ENCODE measurements around the gene NUP214. TPM values are rescaled to one million over a fixed set of nuclear protein-coding genes. Genes with fewer than 3 reads are reported as not detected.
A peak's percentile ranks its signal among the peaks of the same experiment; 100 is the strongest.

NUP214 gene
- total RNA-seq, 3 donors from 2014 or later: 56.1 to 57.9 (median 56.5) TPM

DNA sequence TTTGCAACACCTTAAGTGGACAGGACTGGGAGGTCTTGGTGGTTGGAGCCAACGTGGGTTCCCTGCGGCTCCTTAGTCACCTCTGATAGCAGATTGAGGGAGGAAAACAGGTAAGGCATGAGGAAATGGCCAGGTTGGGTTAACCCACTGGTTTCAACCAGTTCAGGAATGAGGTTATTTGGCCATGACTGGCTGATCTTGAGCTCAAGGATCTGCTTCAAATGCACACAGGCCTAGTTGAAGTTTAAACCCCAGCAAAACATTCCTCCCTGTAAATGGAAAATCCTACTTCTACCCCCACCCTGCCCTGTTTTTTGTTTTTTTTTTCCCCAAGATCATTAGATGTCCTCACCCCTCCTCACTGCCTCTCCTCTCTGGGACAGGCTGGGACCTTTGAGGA lies 3.2 kb upstream of the NUP214 start:
- no peak for ATAC-seq
- intact Hi-C loops (cut with DNase I, micrococcal nuclease): no loop called here
- no peak for DNase-seq
- Histone ChIP-seq H3K36me3 (ENCODE audit: low read depth) (no peaks in the 10 kb centered on the region), H3K9me3 (no peaks in the 10 kb centered on the region), H3K4me3 (no peak overlapping the region), H3K4me1 (ENCODE audit: low read depth) (peaks cover 12% of the 10 kb centered on the region)
- TF ChIP-seq CTCF (IDR thresholded peaks at IDR 0.05): no peak

DNA sequence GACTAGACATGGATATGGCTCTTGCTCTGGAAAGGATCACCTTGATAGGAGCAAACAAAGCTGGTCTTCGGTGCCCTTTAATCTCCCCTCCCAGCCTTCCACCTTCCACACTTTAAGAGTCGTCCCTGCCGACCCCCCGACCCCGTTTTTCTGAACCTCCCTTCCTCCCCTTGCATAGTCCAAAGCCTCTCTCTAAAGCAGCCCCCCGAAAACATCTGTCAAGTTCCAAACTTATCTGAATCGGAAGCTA lies 423 bp upstream of the NUP214 start:
- intact Hi-C loops (cut with DNase I, micrococcal nuclease): no loop called here
- peaks cover 3% of the 10 kb centered on the region for H3K36me3 ChIP-seq (ENCODE audit: low read depth)
- DNase-seq (no peak), ATAC-seq (peak; percentile 3)
- H3K4me3 ChIP-seq: peak overlapping the region; percentile 83
- no peaks in the 10 kb centered on the region for H3K9me3 ChIP-seq
- H3K4me1 ChIP-seq (ENCODE audit: low read depth): peaks cover 12% of the 10 kb centered on the region
- no peak for TF ChIP-seq CTCF (IDR thresholded peaks at IDR 0.05)

DNA sequence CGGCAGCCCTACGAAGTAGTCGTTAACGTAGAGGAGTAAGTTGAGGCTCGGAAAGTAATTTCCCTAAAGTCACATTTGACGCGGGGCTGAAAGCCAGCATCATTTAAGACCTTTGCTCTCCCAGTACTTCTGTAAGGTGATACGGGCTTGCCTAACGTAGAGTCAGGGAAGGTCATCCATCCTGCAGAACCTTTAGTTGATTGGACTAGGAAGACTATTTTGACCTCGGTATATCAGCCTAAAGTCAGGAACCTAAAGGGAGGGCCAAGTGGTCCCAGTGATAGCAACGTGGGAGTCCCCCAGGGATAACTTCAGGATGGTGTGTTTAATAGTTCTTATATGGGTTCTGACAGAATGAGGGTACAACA lies 657 bp downstream of the NUP214 start:
- DNase-seq (no peak), ATAC-seq (no peak)
- intact Hi-C loops (cut with DNase I, micrococcal nuclease): no loop called here
- H3K36me3 ChIP-seq (ENCODE audit: low read depth): peaks cover 3% of the 10 kb centered on the region
- peaks cover 12% of the 10 kb centered on the region for H3K4me1 ChIP-seq (ENCODE audit: low read depth)
- no peak for TF ChIP-seq CTCF (IDR thresholded peaks at IDR 0.05)
- no peaks in the 10 kb centered on the region for H3K9me3 ChIP-seq
- H3K4me3 ChIP-seq: peak overlapping the region; percentile 83

- Histone ChIP-seq H3K4me3 (no peak overlapping the region), H3K4me1 (ENCODE audit: low read depth) (peaks cover 12% of the 10 kb centered on the region), H3K9me3 (no peaks in the 10 kb centered on the region), H3K36me3 (ENCODE audit: low read depth) (peaks cover 3% of the 10 kb centered on the region)
- no peak for TF ChIP-seq CTCF (IDR thresholded peaks at IDR 0.05)
- no peak for DNase-seq
- intact Hi-C loops (cut with DNase I, micrococcal nuclease): no loop called here
- no peak for ATAC-seq
Measured at GRCh38 chr9:131129183-131129582, 3.8 kb downstream of the NUP214 start.

- no peak overlapping the region for H3K4me3 ChIP-seq
- H3K4me1 ChIP-seq (ENCODE audit: low read depth): no peaks in the 10 kb centered on the region
- intact Hi-C loops (cut with DNase I, micrococcal nuclease): no loop called here
- TF ChIP-seq CTCF (IDR thresholded peaks at IDR 0.05): no peak
- H3K36me3 ChIP-seq (ENCODE audit: low read depth): peaks cover 38% of the 10 kb centered on the region
- ATAC-seq (no peak), DNase-seq (no peak)
- no peaks in the 10 kb centered on the region for H3K9me3 ChIP-seq
Measured at GRCh38 chr9:131138676-131139075, 13.3 kb downstream of the NUP214 start.

GRCh38 chr9:131140112-131140511 lies 14.7 kb downstream of the NUP214 start:
- no peak for ATAC-seq
- no peak for TF ChIP-seq CTCF (IDR thresholded peaks at IDR 0.05)
- peaks cover 35% of the 10 kb centered on the region for H3K36me3 ChIP-seq (ENCODE audit: low read depth)
- no peaks in the 10 kb centered on the region for H3K9me3 ChIP-seq
- no peak overlapping the region for H3K4me3 ChIP-seq
- no peaks in the 10 kb centered on the region for H3K4me1 ChIP-seq (ENCODE audit: low read depth)
- intact Hi-C loops (cut with DNase I, micrococcal nuclease): no loop called here
- DNase-seq: no peak
